ENCODE results near the gene GRK6. TPM values are rescaled to one million over a fixed set of nuclear protein-coding genes. Genes with fewer than 3 reads are reported as not detected.
A peak's percentile ranks its signal among the peaks of the same experiment; 100 is the strongest.

The GRK6 gene
- total and polyA plus RNA-seq, 9 of the 15 experiments (the other 6 are each of a cell fraction or from before 2014, with no cell fraction given) = 0.63 to 122 (median 44.5) TPM

DNA sequence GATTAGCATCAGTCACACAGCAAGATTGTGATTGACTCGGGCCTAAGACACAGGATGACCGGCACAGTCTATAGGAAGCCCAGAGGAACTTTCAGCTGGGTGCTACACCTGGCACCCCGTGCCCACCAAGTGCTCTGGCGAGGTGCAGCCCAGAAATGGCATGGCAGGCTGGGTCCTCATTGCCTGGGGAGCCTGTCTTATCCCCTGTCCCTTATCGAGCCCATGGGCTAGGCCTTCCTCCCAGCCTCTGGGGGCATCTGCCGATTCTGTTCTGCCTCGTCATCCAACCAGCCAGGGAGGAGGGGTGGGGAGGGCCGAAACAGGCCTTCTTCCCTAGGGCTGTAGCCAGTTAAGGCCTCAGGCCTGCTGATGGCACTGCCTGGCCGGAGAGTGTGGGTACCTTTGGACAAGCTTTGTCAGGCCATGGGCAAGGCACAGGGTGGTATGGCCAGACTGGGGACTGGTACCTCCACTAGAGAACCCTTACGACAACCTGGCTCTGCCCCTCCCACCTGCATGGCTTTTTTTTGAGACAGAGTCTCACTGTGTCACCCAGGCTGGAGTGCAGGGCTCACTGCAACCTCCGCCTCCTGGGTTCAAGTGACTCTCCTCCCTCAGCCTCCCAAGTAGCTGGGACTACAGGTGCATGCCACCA, 1.6 kb downstream of the GRK6 start (continued):
- TF ChIP-seq, protein P1, sequence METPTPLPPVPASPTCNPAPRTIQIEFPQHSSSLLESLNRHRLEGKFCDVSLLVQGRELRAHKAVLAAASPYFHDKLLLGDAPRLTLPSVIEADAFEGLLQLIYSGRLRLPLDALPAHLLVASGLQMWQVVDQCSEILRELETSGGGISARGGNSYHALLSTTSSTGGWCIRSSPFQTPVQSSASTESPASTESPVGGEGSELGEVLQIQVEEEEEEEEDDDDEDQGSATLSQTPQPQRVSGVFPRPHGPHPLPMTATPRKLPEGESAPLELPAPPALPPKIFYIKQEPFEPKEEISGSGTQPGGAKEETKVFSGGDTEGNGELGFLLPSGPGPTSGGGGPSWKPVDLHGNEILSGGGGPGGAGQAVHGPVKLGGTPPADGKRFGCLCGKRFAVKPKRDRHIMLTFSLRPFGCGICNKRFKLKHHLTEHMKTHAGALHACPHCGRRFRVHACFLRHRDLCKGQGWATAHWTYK (CRISPR knock-in tag; IDR thresholded peaks at IDR 0.05) = no peak; the same call in 1 of the 2 replicates
- no peak for TF ChIP-seq MCM2 (IDR thresholded peaks at IDR 0.05; ENCODE audit: low read depth)
- peak; percentile 56; the same call in 1 of the 2 replicates for TF ChIP-seq ZBTB7A (IDR thresholded peaks at IDR 0.05; ENCODE audit: borderline replicate concordance, control insufficient read depth, low read depth, low read length)
- TF ChIP-seq MAFG (tag; conservative IDR thresholded peaks at IDR 0.05) = peak; percentile 90
- TF ChIP-seq CHD1 (IDR thresholded peaks at IDR 0.05; ENCODE audit: low read length) = no peak
- TF ChIP-seq ZC3H4 (CRISPR knock-in tag; IDR thresholded peaks at IDR 0.05; ENCODE audit: borderline replicate concordance) = peak; percentile 79; the same call in 1 of the 2 replicates
- no peak for TF ChIP-seq STAG1 (CRISPR knock-in tag; IDR thresholded peaks at IDR 0.05; ENCODE audit: borderline replicate concordance)
- TF ChIP-seq, protein P2, sequence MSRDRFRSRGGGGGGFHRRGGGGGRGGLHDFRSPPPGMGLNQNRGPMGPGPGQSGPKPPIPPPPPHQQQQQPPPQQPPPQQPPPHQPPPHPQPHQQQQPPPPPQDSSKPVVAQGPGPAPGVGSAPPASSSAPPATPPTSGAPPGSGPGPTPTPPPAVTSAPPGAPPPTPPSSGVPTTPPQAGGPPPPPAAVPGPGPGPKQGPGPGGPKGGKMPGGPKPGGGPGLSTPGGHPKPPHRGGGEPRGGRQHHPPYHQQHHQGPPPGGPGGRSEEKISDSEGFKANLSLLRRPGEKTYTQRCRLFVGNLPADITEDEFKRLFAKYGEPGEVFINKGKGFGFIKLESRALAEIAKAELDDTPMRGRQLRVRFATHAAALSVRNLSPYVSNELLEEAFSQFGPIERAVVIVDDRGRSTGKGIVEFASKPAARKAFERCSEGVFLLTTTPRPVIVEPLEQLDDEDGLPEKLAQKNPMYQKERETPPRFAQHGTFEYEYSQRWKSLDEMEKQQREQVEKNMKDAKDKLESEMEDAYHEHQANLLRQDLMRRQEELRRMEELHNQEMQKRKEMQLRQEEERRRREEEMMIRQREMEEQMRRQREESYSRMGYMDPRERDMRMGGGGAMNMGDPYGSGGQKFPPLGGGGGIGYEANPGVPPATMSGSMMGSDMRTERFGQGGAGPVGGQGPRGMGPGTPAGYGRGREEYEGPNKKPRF (IDR thresholded peaks at IDR 0.05; ENCODE audit: low read depth, low read length) = no peak
- no peak for TF ChIP-seq NCOA1 (IDR thresholded peaks at IDR 0.05; ENCODE audit: low read depth)
- TF ChIP-seq POU5F1 (IDR thresholded peaks at IDR 0.05; ENCODE audit: borderline replicate concordance, low read depth, low read length, partially characterized antibody) = no peak
- TF ChIP-seq, protein P3, sequence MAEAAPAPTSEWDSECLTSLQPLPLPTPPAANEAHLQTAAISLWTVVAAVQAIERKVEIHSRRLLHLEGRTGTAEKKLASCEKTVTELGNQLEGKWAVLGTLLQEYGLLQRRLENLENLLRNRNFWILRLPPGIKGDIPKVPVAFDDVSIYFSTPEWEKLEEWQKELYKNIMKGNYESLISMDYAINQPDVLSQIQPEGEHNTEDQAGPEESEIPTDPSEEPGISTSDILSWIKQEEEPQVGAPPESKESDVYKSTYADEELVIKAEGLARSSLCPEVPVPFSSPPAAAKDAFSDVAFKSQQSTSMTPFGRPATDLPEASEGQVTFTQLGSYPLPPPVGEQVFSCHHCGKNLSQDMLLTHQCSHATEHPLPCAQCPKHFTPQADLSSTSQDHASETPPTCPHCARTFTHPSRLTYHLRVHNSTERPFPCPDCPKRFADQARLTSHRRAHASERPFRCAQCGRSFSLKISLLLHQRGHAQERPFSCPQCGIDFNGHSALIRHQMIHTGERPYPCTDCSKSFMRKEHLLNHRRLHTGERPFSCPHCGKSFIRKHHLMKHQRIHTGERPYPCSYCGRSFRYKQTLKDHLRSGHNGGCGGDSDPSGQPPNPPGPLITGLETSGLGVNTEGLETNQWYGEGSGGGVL (CRISPR knock-in tag; IDR thresholded peaks at IDR 0.05) = no peak
- no peak for TF ChIP-seq YBX1 (IDR thresholded peaks at IDR 0.05)
- TF ChIP-seq HDAC8 (tag; IDR thresholded peaks at IDR 0.05) = no peak
- no peak; the same call in 1 of the 2 replicates for TF ChIP-seq ZKSCAN8 (CRISPR knock-in tag; IDR thresholded peaks at IDR 0.05)
- TF ChIP-seq ESRRA (IDR thresholded peaks at IDR 0.05; ENCODE audit: borderline replicate concordance, low read depth) = no peak
- TF ChIP-seq TEAD1 (CRISPR knock-in tag; IDR thresholded peaks at IDR 0.05) = no peak
- no peak for TF ChIP-seq NONO (IDR thresholded peaks at IDR 0.05; ENCODE audit: low read depth in 2 of 2, low read length in 1 of 2)
- TF ChIP-seq, protein P4, sequence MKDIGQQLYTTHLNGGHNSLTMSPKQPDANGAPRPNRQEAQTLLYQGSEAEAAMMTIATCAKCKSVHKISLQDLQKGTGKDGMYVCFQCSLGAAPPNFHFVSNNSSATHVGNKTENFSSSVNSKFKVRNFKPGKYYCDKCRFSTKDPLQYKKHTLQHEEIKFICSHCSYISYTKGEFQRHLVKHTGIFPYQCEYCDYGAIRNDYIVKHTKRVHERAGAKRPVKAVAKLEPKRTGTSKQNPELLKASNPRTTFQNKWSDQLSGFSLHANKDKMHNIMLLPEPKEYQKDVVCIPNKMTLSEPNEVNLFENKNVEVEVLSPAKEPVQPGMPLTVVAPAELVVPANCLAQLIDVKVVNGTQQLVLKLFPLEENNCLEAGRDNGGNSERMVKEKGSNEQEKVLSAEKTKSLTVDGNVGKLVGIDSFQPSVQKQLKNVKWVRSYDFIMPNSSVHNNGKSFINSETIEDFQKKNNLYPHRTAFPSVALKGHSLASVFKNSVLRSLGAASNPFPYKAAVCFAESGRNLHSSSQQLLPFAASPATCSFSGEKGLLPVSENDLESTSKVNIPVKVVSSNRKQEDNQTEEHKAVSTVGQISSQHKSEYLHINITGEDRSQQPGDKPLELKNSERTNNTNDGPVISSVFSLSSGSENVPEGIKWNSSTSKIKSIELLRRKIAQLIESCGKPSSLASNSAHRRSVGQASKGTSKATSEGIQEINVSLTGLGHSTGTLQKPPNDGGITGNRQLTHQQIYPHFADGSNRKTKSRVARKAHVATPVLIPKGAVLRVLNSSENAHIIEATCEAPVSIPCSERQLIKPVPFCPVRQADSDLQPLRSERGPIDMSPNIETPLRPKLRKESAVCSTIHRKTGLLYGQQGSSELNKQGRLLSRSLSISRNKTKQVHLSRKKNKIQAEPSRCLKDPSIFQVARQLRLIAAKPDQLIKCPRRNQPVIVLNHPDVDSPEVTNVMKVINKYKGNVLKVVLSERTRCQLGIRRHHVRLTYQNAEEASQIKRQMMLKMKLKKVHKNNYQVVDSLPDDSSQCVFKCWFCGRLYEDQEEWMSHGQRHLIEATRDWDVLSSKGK (CRISPR knock-in tag; IDR thresholded peaks at IDR 0.05) = no peak
- TF ChIP-seq SREBF2 (CRISPR knock-in tag; IDR thresholded peaks at IDR 0.05) = no peak

All from K562 (cell line).